SK-N-MC (cell line): ENCODE results near the gene ZFAND3.

Experiments
- EZH2 ChIP-seq: fragments of 200-600 bp; sonication (generic); IDR thresholded peaks from one replicate; pipeline ENCODE4 v1.6.1; 2017; ENCODE audit warnings: antibody characterized with exemption
- FOXP2 ChIP-seq: optimal IDR thresholded peaks from 2 replicates; pipeline ENCODE3; 2011; ENCODE audit warnings: mild to moderate bottlenecking, moderate library complexity; ENCODE audit not compliant: insufficient read depth; ENCODE audit errors: extremely low read length, control extremely low read depth
- POLR2AphosphoS5 ChIP-seq: IDR thresholded peaks from 2 replicates; pipeline ENCODE4 v1.6.1; 2012; ENCODE audit warnings: mild to moderate bottlenecking, low read depth, low read length, borderline replicate concordance

DNA sequence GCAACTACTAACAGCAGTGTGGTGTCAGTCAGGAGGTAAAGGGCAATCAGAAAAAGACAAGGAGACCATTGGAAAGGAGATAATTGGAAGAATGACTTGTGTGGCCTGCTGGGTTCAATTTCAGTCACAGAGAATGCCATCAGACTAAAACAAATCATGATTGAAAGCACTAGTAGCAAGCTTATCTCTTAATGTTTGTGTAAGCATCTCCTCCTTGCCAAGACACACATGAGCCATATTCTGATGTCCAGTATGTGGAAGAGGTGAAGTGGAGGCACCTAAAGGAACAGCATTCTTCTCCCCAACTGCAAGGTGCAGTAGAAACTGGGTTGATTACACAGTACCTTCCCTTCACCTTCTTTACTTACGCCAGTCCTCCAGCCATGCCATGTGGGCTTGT lies 287.5 kb downstream of the ZFAND3 start:
- TF ChIP-seq POLR2AphosphoS5 (no peak), EZH2 (no peak), FOXP2 (no peak)
